ENCODE results near the gene QSOX2.

QSOX2 gene

DNA sequence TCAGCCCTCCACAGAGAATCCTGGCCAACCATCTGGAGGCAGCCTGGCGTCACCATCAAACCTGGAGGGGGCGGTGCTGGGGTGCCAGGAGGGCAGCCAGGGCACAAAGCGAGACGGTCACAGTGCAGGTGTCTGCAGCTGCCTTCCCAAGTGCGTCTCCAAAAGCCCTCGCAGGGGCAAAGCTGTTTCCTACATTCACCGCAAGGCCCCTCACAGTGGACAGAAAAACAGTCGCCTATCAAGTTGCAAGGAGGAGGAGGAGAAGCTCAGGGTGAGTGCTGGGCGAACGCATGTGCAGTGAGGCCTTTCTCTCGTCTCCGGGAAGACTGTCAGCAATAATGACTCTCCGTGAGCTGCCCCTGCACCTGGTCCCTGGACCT is 22.7 kb downstream of the QSOX2 start:
- DNase-seq (ENCODE audit: low read depth), result no peak

DNA sequence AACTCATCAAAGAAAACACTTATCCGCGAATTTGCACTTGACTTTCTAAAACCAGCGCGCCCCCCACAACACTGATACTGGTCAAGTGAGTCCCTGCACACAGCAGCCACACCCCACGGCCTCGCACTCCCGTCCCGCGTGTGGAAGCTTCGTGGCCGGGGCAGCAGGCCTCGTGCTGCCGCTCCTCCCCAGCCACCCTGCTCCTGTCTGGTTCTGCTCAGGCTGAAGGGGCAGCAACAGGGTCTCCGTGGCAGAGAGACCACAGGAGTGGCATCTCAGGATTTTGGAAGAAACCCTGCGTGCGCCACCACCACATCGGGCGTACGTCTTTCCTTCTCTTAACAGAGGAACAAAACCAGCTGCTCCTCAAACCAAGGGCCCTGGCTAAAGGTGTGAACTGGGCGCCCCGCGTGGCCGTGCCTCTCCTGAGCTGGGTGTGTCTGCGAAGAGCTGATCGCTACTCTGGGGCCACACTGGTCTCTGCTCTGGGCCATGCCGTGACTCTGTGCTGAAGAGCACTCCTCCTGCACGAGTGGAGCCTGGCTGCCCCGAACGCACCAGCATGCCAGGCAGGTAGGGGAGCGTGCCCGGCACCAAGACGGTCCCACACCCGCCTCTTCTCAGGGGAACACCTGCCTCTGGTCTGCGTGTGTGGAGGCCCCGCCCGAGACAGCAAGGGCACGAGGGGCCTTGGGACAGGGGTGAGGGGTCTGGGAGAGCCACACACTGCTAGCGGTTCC is 23.3 kb downstream of the QSOX2 start:
- no peak for DNase-seq (ENCODE audit: low read depth)

DNA sequence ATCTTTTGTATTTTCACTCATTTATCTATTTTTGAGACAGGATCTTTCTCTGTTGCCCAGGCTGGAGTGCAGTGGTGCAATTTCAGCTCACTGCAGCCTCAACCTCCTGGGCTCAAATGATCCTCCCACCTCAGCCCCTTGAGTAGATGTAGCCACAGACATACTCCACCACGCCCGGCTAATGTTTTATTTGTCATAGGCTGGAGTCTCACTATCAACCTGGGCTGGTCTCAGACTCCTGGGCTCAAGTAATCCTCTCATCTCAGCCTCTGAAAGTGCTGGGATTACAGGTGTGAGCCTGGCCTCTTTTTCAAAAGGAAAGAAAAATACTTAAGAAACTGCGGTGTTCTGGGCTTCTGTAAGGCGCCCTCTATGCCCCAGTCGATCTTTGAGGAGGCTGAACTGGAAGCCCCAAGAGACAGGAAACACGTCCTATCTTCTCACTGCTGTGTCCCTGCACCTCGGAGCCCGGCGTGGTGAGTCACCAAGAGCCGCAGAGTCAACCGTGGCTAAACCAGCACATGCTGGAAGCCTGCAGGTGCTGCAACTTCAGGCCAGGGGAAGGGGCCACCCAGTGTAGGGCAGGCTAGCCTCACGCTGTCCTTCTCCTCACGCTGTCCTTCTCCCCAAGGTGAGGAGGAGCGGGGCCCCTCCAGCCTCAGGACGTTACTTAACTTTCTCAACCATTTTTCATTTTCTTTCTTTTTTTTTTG is 25.4 kb downstream of the QSOX2 start:
- no peak for DNase-seq (ENCODE audit: low read depth)

DNA sequence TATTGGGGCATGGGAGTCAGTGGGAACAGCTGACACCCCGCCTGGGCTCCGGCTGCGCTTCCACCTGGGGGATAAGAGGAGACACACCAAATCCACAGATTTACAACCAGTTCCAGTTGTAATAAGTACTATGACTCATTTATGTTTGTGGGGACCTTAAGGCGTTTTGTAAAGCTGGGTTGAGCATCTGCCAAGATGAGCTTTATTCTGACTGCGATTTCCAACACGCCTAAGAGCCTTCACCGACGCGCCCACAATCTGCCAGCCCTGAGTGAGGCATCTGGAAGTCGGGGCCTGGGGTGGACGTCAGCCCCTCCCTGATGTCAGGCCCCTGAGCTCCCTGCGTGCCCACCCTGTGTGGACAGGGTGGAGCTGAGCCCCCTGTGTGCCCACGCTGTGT is 26.3 kb downstream of the QSOX2 start:
- peak; percentile 15 for DNase-seq (ENCODE audit: low read depth)

DNA sequence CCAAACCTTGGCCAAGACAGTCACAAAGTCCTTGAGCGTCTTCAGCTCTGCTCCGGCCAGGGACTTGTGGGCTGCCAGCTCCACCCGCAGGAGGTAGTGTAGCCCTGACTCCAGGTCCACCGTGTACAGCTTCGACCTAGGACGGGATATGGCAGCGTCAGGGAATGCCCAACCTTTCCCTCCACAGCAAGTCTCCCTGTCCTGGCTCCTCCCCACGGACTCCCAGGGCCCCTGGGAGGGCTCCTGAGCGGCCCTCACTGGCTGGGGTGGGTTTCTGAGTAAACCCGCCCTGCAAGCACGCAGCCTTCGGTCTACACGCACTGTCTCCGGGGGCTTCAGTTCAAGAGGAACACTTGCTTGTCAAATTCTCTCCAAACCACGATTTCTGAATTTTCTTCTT is 26.9 kb downstream of the QSOX2 start:
- DNase-seq (ENCODE audit: low read depth), result no peak

DNA sequence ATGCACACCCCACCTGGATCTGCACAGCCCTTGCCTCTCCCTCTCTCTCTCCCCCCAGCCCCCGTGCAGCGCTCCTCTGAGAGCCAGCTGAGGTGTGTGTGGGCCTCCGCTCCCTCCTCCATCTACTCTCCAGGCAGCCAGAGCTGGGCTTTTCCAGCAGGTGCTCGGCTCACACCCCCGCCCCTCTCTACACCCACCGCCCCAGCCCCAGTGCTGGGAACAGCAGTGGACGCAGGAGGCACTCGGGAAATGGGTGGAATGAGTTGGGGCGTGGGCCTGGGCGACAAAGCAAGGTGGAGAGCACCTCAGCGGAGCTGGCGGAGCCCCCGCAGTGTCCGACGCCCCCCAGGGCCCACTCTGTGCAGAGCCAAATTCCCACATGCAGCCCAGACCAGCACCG is 27.3 kb downstream of the QSOX2 start:
- no peak for DNase-seq (ENCODE audit: low read depth)

DNA sequence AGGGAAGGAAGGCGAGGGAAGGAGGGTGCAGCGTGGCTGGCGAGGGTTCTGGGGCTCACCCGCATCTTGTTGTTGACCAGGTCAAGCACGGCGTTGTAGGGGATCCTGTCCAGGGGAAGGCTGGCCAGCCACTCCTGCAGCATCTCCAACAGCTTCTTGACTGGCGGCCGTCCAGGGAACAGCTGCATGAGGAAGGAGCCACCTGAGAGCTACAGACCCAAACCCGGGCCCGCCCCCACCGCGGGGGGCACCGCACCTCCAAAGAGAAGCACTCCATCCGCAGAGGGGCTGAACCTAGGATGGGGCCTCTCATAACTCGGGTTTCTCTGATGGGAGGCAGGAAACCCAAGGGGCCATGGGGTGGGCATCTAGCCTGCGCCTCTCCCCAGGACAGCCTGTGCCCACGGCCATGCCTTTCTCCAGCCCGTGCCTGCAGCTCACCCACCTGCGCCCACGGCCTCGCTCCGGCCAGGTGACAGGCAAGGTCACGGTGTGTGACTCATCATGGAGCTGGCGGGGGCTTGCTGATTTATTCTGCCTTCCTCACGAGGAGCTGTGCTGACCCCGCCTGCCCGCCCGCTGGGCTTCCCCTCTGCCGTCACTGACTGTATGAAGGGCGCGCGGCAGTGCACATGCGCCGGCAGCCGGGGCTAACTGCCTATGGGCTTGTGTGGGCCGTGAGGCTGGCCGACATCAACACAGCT is 28.9 kb downstream of the QSOX2 start:
- no peak for DNase-seq (ENCODE audit: low read depth)

DNA sequence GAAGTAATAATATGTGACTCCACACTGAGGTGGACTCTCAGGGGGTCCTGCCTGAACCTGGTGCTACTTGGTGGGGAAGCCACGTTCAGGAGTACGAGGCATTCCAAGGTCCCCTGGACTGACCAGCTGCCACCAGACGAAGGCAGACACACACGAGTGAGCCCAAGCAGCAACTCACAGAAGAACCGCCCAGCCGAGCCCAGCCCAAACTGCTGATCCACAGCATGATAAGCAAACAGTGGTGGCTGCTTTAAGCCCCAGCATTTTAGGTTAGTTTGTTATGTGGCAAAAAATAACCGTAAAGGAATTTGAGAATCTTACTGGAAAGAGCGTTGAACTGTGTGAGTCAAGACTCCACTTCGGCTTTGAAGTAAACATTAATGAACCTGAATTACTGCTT is 31.9 kb downstream of the QSOX2 start:
- no peak for DNase-seq (ENCODE audit: low read depth)

DNA sequence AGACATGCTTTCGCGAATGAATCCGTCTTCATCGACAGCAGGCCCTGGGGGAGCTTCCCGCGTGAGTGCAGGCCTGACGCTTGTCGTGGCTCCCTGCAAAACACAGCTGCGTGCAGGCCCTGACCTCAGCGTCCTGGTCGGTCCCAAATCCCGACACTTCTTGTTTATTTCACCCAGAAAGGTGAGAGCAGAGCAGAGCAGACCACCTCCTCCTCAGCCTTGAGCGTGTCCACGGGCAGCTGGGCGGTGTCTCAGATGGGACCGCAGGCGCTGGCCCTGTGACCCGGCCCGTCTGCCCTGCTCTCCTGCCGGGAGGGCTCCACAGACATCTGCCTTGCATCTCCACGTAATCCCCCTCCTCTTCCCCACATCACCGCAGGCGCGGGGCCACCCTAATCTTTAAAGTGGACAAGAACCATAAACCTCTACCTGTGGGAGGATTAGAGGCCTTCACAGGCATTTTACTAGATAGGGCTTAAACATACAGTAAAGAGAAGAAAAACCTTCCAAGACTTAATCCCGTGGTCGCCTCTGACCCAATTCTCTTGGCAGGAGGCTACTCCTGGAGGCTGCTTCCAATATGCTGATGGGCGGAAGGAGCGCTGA is 33.2 kb downstream of the QSOX2 start:
- DNase-seq (ENCODE audit: low read depth), result no peak

DNA sequence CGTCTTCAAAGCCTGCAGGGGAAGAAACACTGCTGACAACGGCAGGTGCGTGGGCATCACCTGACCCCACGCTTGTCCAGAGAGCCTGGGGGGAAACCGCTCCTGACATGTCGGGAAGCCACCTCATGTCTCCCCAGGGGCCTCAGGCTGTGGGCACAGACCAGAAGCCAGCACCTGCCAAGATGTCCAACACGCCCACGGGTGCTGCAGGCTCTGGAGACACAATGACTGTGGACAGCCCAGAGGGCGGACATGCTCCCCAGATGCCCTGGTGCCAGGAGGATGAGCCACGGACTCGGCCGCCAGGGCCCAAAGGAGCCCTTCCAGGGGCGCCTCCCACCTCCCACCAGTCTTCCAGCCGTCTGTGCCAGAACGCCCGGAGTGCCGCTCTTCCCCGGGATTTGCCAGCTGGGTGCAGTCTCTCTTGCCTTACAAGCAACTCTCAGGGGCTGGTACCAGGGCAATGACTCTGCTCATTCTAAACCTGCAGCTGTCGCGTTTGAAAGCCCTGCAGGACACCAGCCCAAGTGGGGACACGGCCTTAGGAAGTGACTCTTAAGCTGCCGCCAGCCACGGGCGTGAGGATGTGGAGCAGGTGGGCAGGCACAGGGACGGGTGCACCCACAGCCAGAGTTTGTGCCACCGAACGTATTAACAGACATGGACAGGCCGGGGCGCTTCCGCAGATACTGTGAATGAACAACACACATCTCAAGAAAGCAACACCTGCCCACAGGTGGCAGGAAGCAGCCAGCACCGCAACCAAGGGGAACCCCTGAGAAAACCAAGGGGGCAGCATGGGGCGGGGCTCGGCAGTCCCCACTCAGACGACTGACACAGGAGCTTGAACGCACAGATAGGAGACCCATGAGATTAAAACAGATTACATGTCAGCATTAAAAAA is 33.9 kb downstream of the QSOX2 start:
- DNase-seq (ENCODE audit: low read depth), result no peak

DNA sequence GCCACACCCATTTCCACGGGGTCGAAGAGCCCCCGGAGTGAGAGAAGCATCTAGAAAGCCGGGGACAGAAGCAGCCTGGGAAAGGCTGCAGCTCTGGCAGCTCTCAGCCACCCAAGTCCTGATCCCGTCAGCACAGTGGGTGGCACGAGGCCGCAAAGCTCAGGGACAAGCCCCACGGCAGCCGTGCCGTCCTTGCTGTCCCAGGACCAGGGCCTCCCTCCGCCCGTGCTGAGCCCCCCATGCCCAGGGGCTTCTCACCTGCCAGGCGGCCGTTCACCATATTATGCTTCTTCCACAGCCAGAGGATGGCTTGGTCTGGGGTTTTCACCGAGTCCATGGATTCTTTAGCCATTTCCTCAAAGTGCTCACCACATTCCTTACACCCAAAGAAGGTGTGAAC is 34.6 kb downstream of the QSOX2 start:
- no peak for DNase-seq (ENCODE audit: low read depth)

DNA sequence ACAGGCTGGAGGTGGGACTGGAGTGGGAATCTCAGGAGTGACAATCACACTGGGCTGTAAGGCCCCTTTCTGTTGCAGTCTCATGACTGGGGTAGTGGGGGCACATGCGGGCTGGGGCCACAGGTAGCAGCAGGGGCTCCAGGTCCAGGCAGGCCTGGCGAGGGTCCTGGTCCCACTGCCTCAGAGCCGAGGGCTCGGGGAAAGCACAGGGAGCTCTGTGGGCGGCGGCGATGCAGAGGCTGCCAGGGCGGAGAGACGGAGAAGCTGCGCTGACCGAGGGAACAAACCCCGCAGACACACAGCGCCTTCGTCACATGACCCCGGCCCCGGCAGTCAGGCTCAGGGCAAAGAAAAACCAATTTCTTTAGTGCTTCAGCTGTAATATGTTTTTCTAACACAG is 35.3 kb downstream of the QSOX2 start:
- no peak for DNase-seq (ENCODE audit: low read depth)

DNA sequence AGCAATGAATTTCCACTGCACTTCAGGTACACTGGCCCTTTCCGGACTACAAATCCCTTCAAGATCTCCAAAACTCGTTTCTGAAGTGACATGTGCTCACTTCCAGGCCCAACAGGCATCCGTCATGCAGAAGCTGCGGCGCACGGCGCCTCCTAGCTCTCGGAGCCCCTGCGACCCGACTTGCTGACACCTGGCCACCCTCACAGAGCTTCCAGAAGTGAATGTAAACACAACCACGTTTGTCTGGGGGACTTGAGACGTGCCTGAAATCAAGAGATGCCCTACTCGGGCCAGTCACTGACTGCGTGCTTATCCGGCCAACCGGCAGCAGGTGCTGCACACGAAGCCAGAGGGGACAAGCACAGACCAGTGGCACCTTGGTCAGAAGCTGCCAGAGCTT is 35.8 kb downstream of the QSOX2 start:
- no peak for DNase-seq (ENCODE audit: low read depth)

DNA sequence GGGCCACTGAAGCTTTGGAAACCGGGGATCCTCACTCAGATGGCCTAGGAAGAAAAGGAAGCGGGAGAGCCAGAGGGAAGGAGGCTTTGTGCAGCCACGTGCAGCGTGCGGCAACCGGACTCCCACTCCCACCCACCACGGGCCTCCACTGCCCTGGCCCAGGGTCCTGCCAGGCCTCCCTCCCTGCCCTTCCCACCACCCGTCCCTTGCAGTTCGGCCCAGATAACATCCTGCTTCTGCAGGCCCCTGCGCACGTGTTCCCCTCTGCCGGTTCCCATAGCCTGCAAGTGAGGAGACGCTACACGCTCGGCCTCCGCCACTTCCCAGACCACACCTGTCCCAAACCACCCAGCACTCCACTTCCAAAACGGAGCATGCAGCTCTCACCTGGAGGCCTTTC is 36.4 kb downstream of the QSOX2 start:
- no peak for DNase-seq (ENCODE audit: low read depth)

DNA sequence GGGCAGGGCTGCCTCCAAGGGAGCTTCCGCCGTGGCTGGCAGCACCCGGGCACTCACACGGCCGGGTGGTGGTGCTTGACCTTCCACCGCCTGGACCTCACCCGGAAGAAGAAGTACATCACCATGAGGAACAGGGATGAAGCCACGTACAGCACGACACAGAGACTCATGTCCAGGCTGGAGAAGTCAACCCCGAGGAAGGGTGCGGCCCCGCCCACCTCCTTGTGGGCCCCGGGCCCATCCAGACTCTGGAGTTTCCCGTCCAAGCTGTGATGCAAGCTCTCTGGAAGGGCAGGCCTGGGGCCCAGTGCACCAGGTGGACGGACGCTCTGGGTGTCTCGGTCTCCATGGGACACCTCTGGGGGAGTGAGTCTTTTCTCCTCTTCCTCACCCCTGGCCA is 36.9 kb downstream of the QSOX2 start:
- no peak for DNase-seq (ENCODE audit: low read depth)

DNA sequence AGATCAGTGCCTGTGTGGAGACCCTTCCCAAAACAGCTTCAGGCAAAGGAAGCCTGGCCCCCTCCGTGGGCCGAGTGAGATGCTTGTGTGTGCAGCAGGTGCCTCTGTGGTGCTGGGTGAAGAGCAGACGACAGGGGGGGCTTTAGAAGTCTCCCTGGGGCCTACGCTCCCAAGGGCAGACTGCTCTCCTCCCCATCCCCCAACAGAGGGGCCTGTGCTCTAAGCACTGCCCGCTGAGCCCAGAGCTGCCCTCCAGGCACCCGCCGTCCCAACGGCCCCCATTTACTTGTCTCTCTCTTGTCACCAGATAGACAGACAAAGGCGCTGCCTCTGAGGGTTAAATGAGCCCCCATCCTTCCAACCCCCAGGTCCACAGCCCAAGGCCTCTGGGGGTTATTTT is 38.0 kb downstream of the QSOX2 start:
- DNase-seq (ENCODE audit: low read depth), result no peak

DNA sequence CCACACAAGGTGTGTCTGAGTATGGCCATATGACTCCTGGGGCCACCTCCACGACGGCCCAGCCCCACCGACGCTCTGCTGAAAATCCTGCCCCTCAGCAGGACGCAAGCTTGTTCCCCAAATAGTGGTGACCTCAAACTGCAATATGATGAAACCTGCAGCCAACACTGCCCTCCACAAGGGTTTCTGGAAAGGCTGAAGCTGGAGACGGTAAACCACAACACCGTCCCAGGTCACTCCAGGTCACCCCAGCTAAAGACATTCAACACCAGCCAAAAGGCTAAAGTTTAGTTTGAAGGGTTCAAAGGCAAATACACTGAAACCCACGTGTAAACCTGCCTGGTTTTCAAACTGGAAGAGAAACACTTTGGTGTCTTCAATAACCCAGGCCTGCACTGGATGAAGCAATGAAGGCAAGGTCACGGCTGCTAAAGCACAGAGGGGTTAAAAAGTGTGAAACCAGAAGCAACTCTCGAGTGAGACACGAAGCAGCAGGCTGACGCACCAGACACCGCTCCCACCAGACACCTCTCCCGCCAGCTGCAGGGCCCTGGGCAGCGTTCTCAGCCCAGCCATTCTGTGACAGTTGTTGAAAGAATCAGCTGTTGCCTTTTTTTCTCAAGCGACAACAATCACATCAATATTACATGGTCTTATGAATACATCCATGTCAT is 38.9 kb downstream of the QSOX2 start:
- DNase-seq (ENCODE audit: low read depth), result no peak

DNA sequence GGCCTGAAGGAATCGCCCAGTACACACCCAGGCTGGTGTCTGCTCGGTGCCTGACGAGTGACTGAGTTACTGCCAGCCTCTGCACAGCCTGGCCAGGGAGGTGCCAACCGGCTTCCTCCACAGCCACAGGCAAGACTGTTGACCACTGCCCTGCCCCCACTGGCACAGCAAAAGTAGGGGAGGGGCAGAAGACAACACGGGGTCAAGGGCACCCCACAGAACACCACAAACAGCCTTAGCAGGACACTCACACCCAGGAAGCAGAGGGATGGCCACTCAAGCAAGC is 40.0 kb downstream of the QSOX2 start:
- no peak for DNase-seq (ENCODE audit: low read depth)

DNA sequence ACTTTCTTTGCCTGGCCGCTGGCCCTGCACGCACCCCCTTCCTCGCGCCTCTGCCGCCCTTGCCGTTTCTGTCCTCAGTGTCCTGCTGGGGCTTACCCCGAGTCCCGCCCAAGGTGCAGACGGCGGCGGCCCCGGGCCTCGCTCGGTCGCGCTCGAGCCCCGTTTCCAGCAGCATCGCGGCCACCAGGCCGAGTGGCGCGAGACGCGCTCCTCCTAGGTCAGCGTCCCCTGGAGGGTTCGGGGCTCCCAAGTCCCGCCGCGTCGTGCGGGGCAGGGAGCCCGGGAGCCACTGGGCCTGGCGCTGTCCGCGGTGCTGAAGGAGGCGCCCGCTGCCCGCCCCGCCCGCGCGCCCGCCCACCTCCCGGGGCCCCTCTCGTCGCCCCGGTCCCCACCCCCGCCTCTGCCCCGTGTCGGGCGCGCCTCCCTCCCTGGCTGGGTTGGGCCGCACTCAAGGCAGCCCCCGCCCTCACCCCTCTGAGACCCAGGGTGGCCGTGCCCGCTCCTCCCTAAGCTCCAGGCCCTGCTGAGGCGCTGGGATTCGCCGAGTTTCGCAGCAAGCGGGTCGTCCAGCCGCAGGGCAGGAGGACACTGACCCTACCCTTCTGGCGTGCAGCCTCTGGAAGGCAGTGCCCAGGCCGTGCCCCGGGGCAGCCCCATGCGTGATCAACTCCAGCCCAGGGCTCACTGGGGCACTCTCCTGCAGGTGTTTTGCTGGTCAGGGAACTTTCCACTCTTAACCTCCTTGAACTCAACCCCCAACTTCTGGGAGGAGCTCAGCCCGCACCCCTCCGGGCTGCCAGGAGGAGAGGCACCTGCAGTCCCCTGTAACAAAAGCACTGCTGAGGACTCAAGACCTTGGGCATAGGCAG is 40.5 kb downstream of the QSOX2 start, which contains the start of gene LHX3:
Gene LHX3, minus strand, starts transcription at position 291 of the 869 bp plus-strand sequence. Its CDS starts 116 bp downstream, at position 175.
- no peak for DNase-seq (ENCODE audit: low read depth)

DNA sequence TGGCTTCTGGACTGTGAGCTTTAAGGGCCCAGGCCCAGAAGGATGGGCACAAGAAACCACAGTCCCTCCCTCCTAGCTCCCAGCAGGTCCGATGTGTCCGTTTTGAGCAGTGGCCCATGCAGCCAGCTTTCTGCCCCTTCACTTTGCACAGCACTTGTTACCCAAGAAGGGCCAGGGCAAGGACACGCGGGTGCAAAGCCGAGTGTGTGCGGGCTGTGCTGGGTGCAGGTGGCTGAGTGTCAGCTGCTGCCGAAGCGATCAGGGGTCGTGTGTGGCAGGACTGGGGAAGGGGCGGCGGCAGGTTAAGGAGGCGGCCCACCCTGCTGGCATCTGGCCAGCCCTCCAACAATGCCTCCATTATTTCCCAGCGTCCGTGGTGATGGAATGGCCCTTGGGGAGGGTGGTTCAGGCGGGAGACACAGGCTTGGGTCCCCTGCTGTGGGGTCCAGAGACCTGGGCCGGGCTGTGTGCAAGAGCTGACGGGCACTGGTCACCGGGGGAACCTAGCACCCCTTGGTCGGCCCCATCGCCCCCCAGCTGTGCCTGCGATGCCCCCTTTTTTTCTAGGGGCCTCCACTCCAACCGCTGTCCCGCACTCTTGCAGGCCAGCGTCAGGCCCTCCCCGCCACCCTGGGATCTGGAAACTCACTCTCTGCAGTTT is 41.3 kb downstream of the QSOX2 start:
- DNase-seq (ENCODE audit: low read depth), result no peak
